GM21381 (cell line): ENCODE data around the gene IQSEC3.
"Not testable (repeated sequence)": the region's sequence is repeated elsewhere in the genome, so short reads cannot be mapped to it uniquely, and the experiment has no call there.

Experiments used
- ATAC-seq: cut with Tn5 transposase; IDR thresholded peaks from one replicate; pipeline ENCODE4 v1.9.1; 2021; ENCODE audit warnings: mild to moderate bottlenecking, moderate library complexity; ENCODE audit not compliant: unreplicated experiment

Gene IQSEC3

GRCh38 chr12:210277-211141 is 143.9 kb downstream of the IQSEC3 start:
- no peak for ATAC-seq

GRCh38 chr12:211142-211465 is 144.5 kb downstream of the IQSEC3 start:
- no peak for ATAC-seq

- no peak for ATAC-seq
Measured at GRCh38 chr12:211639-212414, 145.3 kb downstream of the IQSEC3 start.

GRCh38 chr12:212415-212714 is 145.8 kb downstream of the IQSEC3 start:
- no peak for ATAC-seq

- no peak for ATAC-seq
Measured at GRCh38 chr12:212715-213526, 146.4 kb downstream of the IQSEC3 start.

GRCh38 chr12:213527-213932 is 147.0 kb downstream of the IQSEC3 start:
- no peak for ATAC-seq

- ATAC-seq = no peak
Measured at GRCh38 chr12:214003-214741, 147.6 kb downstream of the IQSEC3 start, which contains the start of gene SLC6A12. Gene SLC6A12 (minus strand): TSS chr12:214157. CDS start chr12:209986, 4,171 bp downstream.

- ATAC-seq = no peak
Measured at GRCh38 chr12:215116-215515, 148.5 kb downstream of the IQSEC3 start.

- ATAC-seq = not testable (repeated sequence)
Measured at GRCh38 chr12:217029-217428, 150.5 kb downstream of the IQSEC3 start.

- ATAC-seq = no peak
Measured at GRCh38 chr12:218221-218620, 151.7 kb downstream of the IQSEC3 start.

- no peak for ATAC-seq
Measured at GRCh38 chr12:218728-219590, 152.4 kb downstream of the IQSEC3 start.

- no peak for ATAC-seq
Measured at GRCh38 chr12:219891-220352, 153.4 kb downstream of the IQSEC3 start.

- ATAC-seq = no peak
Measured at GRCh38 chr12:220491-220890, 153.9 kb downstream of the IQSEC3 start.

- no peak for ATAC-seq
Measured at GRCh38 chr12:220946-221550, 154.5 kb downstream of the IQSEC3 start.

GRCh38 chr12:221736-222135 is 155.2 kb downstream of the IQSEC3 start:
- ATAC-seq = no peak

- no peak for ATAC-seq
Measured at GRCh38 chr12:223841-224240, 157.3 kb downstream of the IQSEC3 start.

GRCh38 chr12:224330-224729 is 157.8 kb downstream of the IQSEC3 start:
- ATAC-seq = no peak

- no peak for ATAC-seq
Measured at GRCh38 chr12:225012-225411, 158.4 kb downstream of the IQSEC3 start.

GRCh38 chr12:226401-226800 is 159.8 kb downstream of the IQSEC3 start:
- ATAC-seq = no peak
